Breast epithelium (tissue), 3 donors: ENCODE results near the gene COL28A1.

Experiments used
- CTCF ChIP-seq, 3 donors: fragments of 450-650 bp; IDR thresholded peaks; one replicate each; pipeline ENCODE4 v1.5.1; 2016 to 2017; ENCODE audit warnings: antibody characterized with exemption in 3 of 3, mild to moderate bottlenecking in 3 of 3, moderate library complexity in 3 of 3
- POLR2A ChIP-seq: fragments of 450-650 bp; IDR thresholded peaks from one replicate; pipeline ENCODE4 v1.6.1; 2016; ENCODE audit warnings: antibody characterized with exemption, mild to moderate bottlenecking, moderate library complexity
- POLR2AphosphoS5 ChIP-seq, 3 donors: sonication (generic); formaldehyde crosslinking; IDR thresholded peaks; one replicate each; pipeline ENCODE4 v1.6.1; 2017; ENCODE audit warnings: antibody characterized with exemption in 3 of 3

GRCh38 chr7:7553386-7553785, 17.7 kb upstream of the COL28A1 start:
- TF ChIP-seq CTCF (IDR thresholded peaks at IDR 0.05) (no peak), POLR2AphosphoS5 (IDR thresholded peaks at IDR 0.05) (no peak), POLR2A (no peak)
